NCI-H146 (cell line): ENCODE results near the gene USP15.
"Not testable (repeated sequence)": the region's sequence is repeated elsewhere in the genome, so short reads cannot be mapped to it uniquely, and the experiment has no call there.

ENCODE experiments used
- DNase-seq: peaks from one replicate; lab custom pipeline; 2025; lab: John Stamatoyannopoulos, UW

USP15 gene

GRCh38 chr12:62458626-62459025 is 198.4 kb downstream of the USP15 start:
- no peak for DNase-seq

- DNase-seq, result no peak
These were observed 199.8 kb downstream of the USP15 start for GRCh38 chr12:62459976-62460375.

GRCh38 chr12:62461171-62461837 is 201.1 kb downstream of the USP15 start:
- not testable (repeated sequence) for DNase-seq

GRCh38 chr12:62463252-62463651 is 203.0 kb downstream of the USP15 start:
- DNase-seq, result not testable (repeated sequence)
